Parathyroid adenoma (tissue), 2 donors: ENCODE measurements around the gene SH3GL3.

Experiments
- H2AFZ ChIP-seq: fragments of 300-600 bp; sonication (generic); one replicate; pipeline ENCODE4 v1.7.0; 2017; ENCODE audit warnings: antibody characterized with exemption, mild to moderate bottlenecking
- H3K27ac ChIP-seq: fragments of 300-600 bp; sonication (generic); one replicate; pipeline ENCODE4 v1.7.0; 2017
- H3K27me3 ChIP-seq: fragments of 300-600 bp; sonication (generic); one replicate; pipeline ENCODE4 v1.7.0; 2017; ENCODE audit warnings: low read length; ENCODE audit not compliant: control insufficient read depth, insufficient read depth
- H3K36me3 ChIP-seq: fragments of 300-600 bp; sonication (generic); one replicate; pipeline ENCODE4 v1.7.0; 2017; ENCODE audit warnings: low read length; ENCODE audit not compliant: control insufficient read depth, insufficient read depth
- H3K4me1 ChIP-seq: fragments of 300-600 bp; sonication (generic); one replicate; pipeline ENCODE4 v1.7.0; 2017; ENCODE audit warnings: control low read depth
- H3K4me2 ChIP-seq: fragments of 300-600 bp; sonication (generic); one replicate; pipeline ENCODE4 v1.7.0; 2017; ENCODE audit warnings: low read length
- H3K4me3 ChIP-seq: fragments of 300-600 bp; sonication (generic); one replicate; pipeline ENCODE4 v1.7.0; 2017; ENCODE audit warnings: low read depth, low read length
- H3K79me2 ChIP-seq: fragments of 300-600 bp; sonication (generic); one replicate; pipeline ENCODE4 v1.7.0; 2017; ENCODE audit warnings: control low read depth
- H3K9ac ChIP-seq: fragments of 300-600 bp; sonication (generic); one replicate; pipeline ENCODE4 v1.7.0; 2017; ENCODE audit warnings: mild to moderate bottlenecking
- H3K9me3 ChIP-seq: fragments of 300-600 bp; sonication (generic); one replicate; pipeline ENCODE4 v1.7.0; 2017; ENCODE audit warnings: low read length; ENCODE audit not compliant: control insufficient read depth
- CTCF ChIP-seq: fragments of 300-600 bp; sonication (generic); IDR thresholded peaks from one replicate; pipeline ENCODE4 v1.7.0; 2017; ENCODE audit warnings: antibody characterized with exemption, mild to moderate bottlenecking
- donor health status: primary hyperparathyroidism.

Gene SH3GL3

GRCh38 chr15:83592370-83593040, 145.4 kb downstream of the SH3GL3 start:
- H3K4me2 ChIP-seq, result no peak overlapping the region
- H3K27me3 ChIP-seq, result no peaks in the 10 kb centered on the region
- no peaks in the 10 kb centered on the region for H3K79me2 ChIP-seq
- no peaks in the 10 kb centered on the region for H3K9me3 ChIP-seq
- no peak overlapping the region for H3K9ac ChIP-seq
- no peaks in the 10 kb centered on the region for H3K4me1 ChIP-seq
- no peak overlapping the region for H2AFZ ChIP-seq
- no peak for TF ChIP-seq CTCF
- H3K36me3 ChIP-seq, result no peaks in the 10 kb centered on the region
- no peak overlapping the region for H3K4me3 ChIP-seq
- H3K27ac ChIP-seq, result no peak overlapping the region

GRCh38 chr15:83595191-83595590, 148.1 kb downstream of the SH3GL3 start:
- Histone ChIP-seq H3K27ac (no peak overlapping the region), H3K4me1 (no peaks in the 10 kb centered on the region), H3K9me3 (no peaks in the 10 kb centered on the region), H3K36me3 (no peaks in the 10 kb centered on the region), H3K4me3 (no peak overlapping the region), H2AFZ (no peak overlapping the region), H3K9ac (no peak overlapping the region), H3K79me2 (no peaks in the 10 kb centered on the region), H3K27me3 (no peaks in the 10 kb centered on the region), H3K4me2 (no peak overlapping the region)
- no peak for TF ChIP-seq CTCF

GRCh38 chr15:83598031-83598430, 150.9 kb downstream of the SH3GL3 start:
- Histone ChIP-seq H3K4me3 (no peak overlapping the region), H3K79me2 (no peaks in the 10 kb centered on the region), H3K36me3 (no peaks in the 10 kb centered on the region), H3K27me3 (no peaks in the 10 kb centered on the region), H3K27ac (no peak overlapping the region), H3K4me2 (no peak overlapping the region), H3K9ac (no peak overlapping the region), H2AFZ (no peak overlapping the region), H3K4me1 (no peaks in the 10 kb centered on the region), H3K9me3 (no peaks in the 10 kb centered on the region)
- TF ChIP-seq CTCF, result no peak

GRCh38 chr15:83602021-83602420, 154.9 kb downstream of the SH3GL3 start:
- no peaks in the 10 kb centered on the region for H3K27me3 ChIP-seq
- no peak overlapping the region for H3K9ac ChIP-seq
- H2AFZ ChIP-seq, result no peak overlapping the region
- no peak overlapping the region for H3K4me3 ChIP-seq
- H3K27ac ChIP-seq, result no peak overlapping the region
- TF ChIP-seq CTCF, result no peak
- no peaks in the 10 kb centered on the region for H3K79me2 ChIP-seq
- H3K9me3 ChIP-seq, result no peaks in the 10 kb centered on the region
- no peaks in the 10 kb centered on the region for H3K36me3 ChIP-seq
- no peaks in the 10 kb centered on the region for H3K4me1 ChIP-seq
- no peak overlapping the region for H3K4me2 ChIP-seq

GRCh38 chr15:83604549-83604948, 157.4 kb downstream of the SH3GL3 start:
- no peak overlapping the region for H3K27ac ChIP-seq
- H3K27me3 ChIP-seq, result no peaks in the 10 kb centered on the region
- no peak overlapping the region for H3K4me2 ChIP-seq
- H3K9me3 ChIP-seq, result no peaks in the 10 kb centered on the region
- H3K4me3 ChIP-seq, result no peak overlapping the region
- H3K36me3 ChIP-seq, result no peaks in the 10 kb centered on the region
- no peak overlapping the region for H2AFZ ChIP-seq
- no peak overlapping the region for H3K9ac ChIP-seq
- no peak for TF ChIP-seq CTCF
- no peaks in the 10 kb centered on the region for H3K79me2 ChIP-seq
- no peaks in the 10 kb centered on the region for H3K4me1 ChIP-seq
